ENCODE measurements around the gene SYS1. TPM values are rescaled to one million over a fixed set of nuclear protein-coding genes. Genes with fewer than 3 reads are reported as not detected.

The SYS1 gene
- polyA plus RNA-seq, 1 experiment = 25.1 TPM

DNA sequence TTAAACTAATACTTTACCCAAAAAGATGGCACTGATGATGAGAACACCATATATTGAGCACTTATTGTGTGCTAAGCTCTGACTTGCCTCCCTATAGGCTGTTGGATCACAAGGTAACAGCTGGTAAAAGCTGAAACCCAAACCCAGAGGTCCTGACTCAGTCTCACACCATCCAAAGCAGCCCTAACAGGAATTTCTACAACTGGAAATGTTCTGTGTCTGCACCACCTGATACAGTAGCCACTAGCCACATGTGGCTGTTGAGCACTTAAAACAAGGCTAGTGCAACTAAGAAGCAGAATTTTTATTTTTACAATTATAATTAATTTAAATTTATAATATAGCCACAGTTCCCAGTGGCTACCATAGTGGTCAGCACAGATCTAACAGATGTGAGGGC is 39.2 kb upstream of the SYS1 start:
- H3K27me3 ChIP-seq (ENCODE audit: control insufficient read depth, insufficient read depth, low read length) = no peaks in the 10 kb centered on the region
- no peaks in the 10 kb centered on the region for H3K9me3 ChIP-seq (ENCODE audit: control insufficient read depth, insufficient read depth, low read length)
- ChIA-PET CTCF (interaction anchor here (2.2 to 2.3 kb wide), 2 partner anchors 113 to 447 kb away, joined by 12 to 19 read pairs; no protein-coding TSS in a partner anchor), POLR2A (interaction anchor here (0.6 to 1.9 kb wide), 5 partner anchors 21 to 434 kb away, joined by 3 to 7 read pairs (median 5); no protein-coding TSS in a partner anchor)
- H3K4me3 ChIP-seq (ENCODE audit: low read depth, low read length) = no peak overlapping the region
- peak overlapping the region; percentile 31 for H3K27ac ChIP-seq (ENCODE audit: low read depth, low read length)
- DNase-seq (ENCODE audit: low read depth, low spot score) = no peak
- TF ChIP-seq, protein P1, sequence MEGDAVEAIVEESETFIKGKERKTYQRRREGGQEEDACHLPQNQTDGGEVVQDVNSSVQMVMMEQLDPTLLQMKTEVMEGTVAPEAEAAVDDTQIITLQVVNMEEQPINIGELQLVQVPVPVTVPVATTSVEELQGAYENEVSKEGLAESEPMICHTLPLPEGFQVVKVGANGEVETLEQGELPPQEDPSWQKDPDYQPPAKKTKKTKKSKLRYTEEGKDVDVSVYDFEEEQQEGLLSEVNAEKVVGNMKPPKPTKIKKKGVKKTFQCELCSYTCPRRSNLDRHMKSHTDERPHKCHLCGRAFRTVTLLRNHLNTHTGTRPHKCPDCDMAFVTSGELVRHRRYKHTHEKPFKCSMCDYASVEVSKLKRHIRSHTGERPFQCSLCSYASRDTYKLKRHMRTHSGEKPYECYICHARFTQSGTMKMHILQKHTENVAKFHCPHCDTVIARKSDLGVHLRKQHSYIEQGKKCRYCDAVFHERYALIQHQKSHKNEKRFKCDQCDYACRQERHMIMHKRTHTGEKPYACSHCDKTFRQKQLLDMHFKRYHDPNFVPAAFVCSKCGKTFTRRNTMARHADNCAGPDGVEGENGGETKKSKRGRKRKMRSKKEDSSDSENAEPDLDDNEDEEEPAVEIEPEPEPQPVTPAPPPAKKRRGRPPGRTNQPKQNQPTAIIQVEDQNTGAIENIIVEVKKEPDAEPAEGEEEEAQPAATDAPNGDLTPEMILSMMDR (IDR thresholded peaks at IDR 0.05; ENCODE audit: low read depth, low read length) = no peak

DNA sequence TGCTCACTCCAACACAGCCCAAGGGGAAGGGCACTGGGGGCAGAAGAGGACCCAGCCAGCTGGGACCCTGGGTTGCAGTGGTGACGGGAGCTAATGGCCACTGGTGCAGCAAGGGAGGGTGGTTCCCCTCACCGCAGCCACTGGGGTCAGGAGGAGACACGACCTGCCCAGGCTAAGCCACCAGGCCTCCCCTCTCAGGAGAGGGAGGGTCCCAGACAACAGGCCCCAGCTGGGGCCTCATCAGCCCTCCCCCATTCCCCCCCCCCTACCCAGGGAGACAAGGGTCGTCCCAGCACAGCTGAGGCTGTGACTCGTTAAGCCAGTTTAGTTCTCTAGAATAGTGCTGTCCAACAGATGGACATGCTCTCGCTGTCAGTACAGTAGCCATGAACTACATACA is 37.6 kb upstream of the SYS1 start:
- no peaks in the 10 kb centered on the region for H3K9me3 ChIP-seq (ENCODE audit: control insufficient read depth, insufficient read depth, low read length)
- no peak for DNase-seq (ENCODE audit: low read depth, low spot score)
- ChIA-PET POLR2A (no interaction called here), CTCF (interaction anchor here (0.8 to 3.0 kb wide), 7 partner anchors 10 to 446 kb away, joined by 3 to 28 read pairs (median 4); no protein-coding TSS in a partner anchor)
- TF ChIP-seq, protein P1 (IDR thresholded peaks at IDR 0.05; ENCODE audit: low read depth, low read length) = no peak
- no peaks in the 10 kb centered on the region for H3K27me3 ChIP-seq (ENCODE audit: control insufficient read depth, insufficient read depth, low read length)
- no peak overlapping the region for H3K4me3 ChIP-seq (ENCODE audit: low read depth, low read length)
- H3K27ac ChIP-seq (ENCODE audit: low read depth, low read length) = peak overlapping the region; percentile 11

DNA sequence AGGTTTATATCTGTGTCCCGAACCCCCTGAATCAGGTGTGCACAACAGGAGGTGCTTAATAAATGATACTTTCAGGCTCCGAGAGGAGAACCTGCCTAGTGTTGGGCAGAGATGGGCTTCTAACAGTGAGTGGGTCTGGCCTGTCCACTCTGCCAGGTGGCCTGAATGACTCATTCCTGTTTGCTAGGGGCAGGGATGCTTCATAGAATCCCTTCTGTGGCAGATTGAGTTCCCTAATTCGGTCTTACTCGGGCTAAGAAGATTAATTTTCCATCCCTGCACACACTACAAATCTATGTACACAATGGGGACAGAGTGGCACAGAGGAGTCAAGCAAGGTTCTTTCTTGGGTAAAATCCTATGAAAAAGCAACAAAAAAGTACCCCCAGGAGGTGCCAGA is 34.5 kb upstream of the SYS1 start:
- H3K27ac ChIP-seq (ENCODE audit: low read depth, low read length) = peak overlapping the region; percentile 3
- no peaks in the 10 kb centered on the region for H3K27me3 ChIP-seq (ENCODE audit: control insufficient read depth, insufficient read depth, low read length)
- H3K9me3 ChIP-seq (ENCODE audit: control insufficient read depth, insufficient read depth, low read length) = no peaks in the 10 kb centered on the region
- ChIA-PET CTCF (interaction anchor here (0.5 to 2.2 kb wide), 4 partner anchors 10 to 108 kb away, joined by 3 to 11 read pairs (median 6); partner anchors contain the start of gene SYS1), POLR2A (interaction anchor here (0.6 kb wide), 1 partner anchor 209 kb away, joined by 4 read pairs; no protein-coding TSS in a partner anchor)
- no peak for DNase-seq (ENCODE audit: low read depth, low spot score)
- TF ChIP-seq, protein P1 (IDR thresholded peaks at IDR 0.05; ENCODE audit: low read depth, low read length) = no peak
- H3K4me3 ChIP-seq (ENCODE audit: low read depth, low read length) = no peak overlapping the region

DNA sequence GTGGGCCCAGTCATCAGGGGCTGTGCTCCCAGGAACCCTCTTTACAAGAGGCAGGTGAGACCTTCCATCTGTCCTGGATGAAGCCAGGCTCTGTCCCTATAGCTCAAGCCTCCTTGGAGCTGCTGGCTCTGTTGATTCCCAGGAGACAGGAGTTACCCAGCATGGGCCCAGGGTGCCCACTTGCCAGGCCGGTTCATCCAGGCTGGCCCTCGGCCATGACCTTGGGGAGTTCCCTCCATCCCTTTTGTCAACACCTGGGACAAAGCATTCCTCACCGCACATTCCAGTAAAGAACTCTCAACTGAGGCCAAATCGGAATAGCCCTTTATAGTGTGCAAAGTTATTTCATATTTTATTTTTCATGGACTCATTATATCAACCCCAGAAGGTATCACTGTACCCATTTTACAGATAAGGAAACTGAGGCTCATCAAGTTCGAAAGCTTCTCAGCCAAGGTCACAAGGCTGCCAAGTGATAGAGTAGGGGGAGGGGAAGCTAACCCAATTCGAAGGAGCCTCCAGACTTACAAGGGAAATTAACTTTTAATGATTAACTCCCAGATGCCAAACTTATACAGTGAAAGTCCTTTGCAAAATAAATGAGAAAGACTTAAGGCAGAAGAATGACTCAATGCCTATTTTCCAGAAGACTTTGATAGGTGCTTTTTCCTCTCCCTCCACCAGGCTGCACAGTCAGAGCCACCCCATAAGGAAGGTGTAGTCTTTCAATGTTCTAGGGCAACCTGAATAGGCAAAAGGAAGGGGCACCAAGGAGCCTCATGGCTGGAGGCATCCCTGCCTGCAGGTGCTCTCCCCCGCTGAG is 33.2 kb upstream of the SYS1 start:
- Histone ChIP-seq H3K4me3 (ENCODE audit: low read depth, low read length) (no peak overlapping the region), H3K27ac (ENCODE audit: low read depth, low read length) (no peak overlapping the region), H3K27me3 (ENCODE audit: control insufficient read depth, insufficient read depth, low read length) (no peaks in the 10 kb centered on the region), H3K9me3 (ENCODE audit: control insufficient read depth, insufficient read depth, low read length) (no peaks in the 10 kb centered on the region)
- ChIA-PET CTCF (interaction anchor here (1.1 to 1.6 kb wide), 2 partner anchors 18 to 107 kb away, joined by 3 to 8 read pairs; no protein-coding TSS in a partner anchor), POLR2A (interaction anchor here (0.6 to 0.8 kb wide), 3 partner anchors 8 to 641 kb away, joined by 3 to 11 read pairs (median 4); partner anchors contain the start of gene SYS1)
- DNase-seq (ENCODE audit: low read depth, low spot score) = no peak
- TF ChIP-seq, protein P1 (IDR thresholded peaks at IDR 0.05; ENCODE audit: low read depth, low read length) = peak; percentile 18; the same call in 1 of the 2 replicates

DNA sequence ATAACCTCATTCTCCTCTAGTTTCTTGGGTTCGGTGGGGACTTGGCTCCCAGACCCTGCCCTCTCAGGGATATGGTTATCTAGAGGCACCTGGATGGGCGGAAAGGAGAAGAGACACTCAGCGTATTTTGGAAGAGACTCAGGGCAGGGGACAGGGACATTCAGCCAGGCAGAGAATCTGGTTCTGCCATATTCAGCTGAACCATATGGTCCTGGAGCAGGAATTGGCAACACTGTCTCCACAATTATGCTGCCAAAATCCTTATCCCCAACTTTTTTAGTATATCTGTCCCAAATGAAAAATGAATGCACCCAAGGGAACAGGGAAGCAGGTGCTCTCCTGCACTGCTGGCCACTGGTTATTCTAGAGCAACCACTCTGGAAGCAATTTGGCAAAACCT is 32.5 kb upstream of the SYS1 start:
- no peaks in the 10 kb centered on the region for H3K27me3 ChIP-seq (ENCODE audit: control insufficient read depth, insufficient read depth, low read length)
- H3K9me3 ChIP-seq (ENCODE audit: control insufficient read depth, insufficient read depth, low read length) = no peaks in the 10 kb centered on the region
- CTCF ChIA-PET = no interaction called here
- H3K27ac ChIP-seq (ENCODE audit: low read depth, low read length) = no peak overlapping the region
- no peak for DNase-seq (ENCODE audit: low read depth, low spot score)
- H3K4me3 ChIP-seq (ENCODE audit: low read depth, low read length) = no peak overlapping the region
- TF ChIP-seq, protein P1 (IDR thresholded peaks at IDR 0.05; ENCODE audit: low read depth, low read length) = no peak
- POLR2A ChIA-PET = interaction anchor here (0.6 kb wide), 1 partner anchor 640 kb away, joined by 11 read pairs; no protein-coding TSS in a partner anchor
